ENCODE data around the gene MFSD2B.

GRCh38 chr2:24022324-24022974 is 12.6 kb downstream of the MFSD2B start:
- no peak for TF ChIP-seq CTCF (IDR thresholded peaks at IDR 0.05)
- no peak for TF ChIP-seq POLR2A (IDR thresholded peaks at IDR 0.05)

Data from transverse colon (tissue), 3 donors.